ENCODE data around the gene SEMA3F.

The SEMA3F gene

DNA sequence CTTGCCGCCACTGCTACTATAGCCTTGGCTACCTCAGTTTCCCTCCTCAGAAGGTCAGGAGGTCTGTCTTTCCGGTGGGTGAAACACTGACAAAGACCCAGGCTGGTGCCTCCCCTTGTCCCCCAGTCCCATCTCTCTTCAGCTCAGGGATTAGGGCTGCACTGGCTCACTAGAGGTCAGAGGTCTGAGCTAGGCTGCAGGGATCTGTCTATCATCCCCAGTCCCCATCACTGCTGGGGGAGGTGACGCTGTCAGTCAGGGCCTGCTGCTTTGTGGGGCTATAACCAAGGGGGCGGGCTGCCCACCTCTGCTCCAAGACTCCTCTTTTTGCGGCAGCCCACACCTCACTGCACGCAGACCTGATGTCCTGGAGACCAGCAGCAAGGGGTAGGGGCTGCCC, 13.7 kb downstream of the SEMA3F start:
- POLR2A ChIA-PET: no interaction called here
- Histone ChIP-seq H3K4me3 (ENCODE audit: control insufficient read depth in 1 of 7, extremely low read depth in 1 of 7, insufficient read depth in 4 of 7, low read depth in 2 of 7, low read length in 6 of 7) (no peak overlapping the region), H3K9me3 (ENCODE audit: control extremely low read depth in 1 of 5, control insufficient read depth in 4 of 5, insufficient read depth in 2 of 5, low read depth in 1 of 5, low read length in 4 of 5) (no peaks in the 10 kb centered on the region), H3K27ac (ENCODE audit: insufficient read depth in 1 of 2, low read depth in 1 of 2, low read length in 2 of 2, poor library complexity in 1 of 2, severe bottlenecking in 2 of 2) (no peak overlapping the region), H3K36me3 (ENCODE audit: control insufficient read depth in 4 of 4, insufficient read depth in 4 of 4, low read length in 3 of 4) (no peaks in the 10 kb centered on the region), H3K27me3 (replicated peaks in 2 of 5; ENCODE audit: control insufficient read depth in 4 of 5, insufficient read depth in 5 of 5, low read length in 4 of 5) (no peaks in the 10 kb centered on the region), H3K4me1 (ENCODE audit: control extremely low read depth in 1 of 4, control insufficient read depth in 4 of 4, insufficient read depth in 4 of 4, low read length in 3 of 4) (peaks cover 0 to 17% (median 4%) of the 10 kb centered on the region in 4 experiments)
- WGBS (ENCODE audit: insufficient coverage): 100% methylated on average over 6 of the region's 6 CpGs
- CTCF ChIA-PET: interaction anchor here (0.8 to 1.3 kb wide), 2 partner anchors 29 to 91 kb away, joined by 3 read pairs; no protein-coding TSS in a partner anchor
- no peak for DNase-seq

GRCh38 chr3:50169232-50169832, 14.2 kb downstream of the SEMA3F start:
- H3K27me3 ChIP-seq (replicated peaks in 2 of 5; ENCODE audit: control insufficient read depth in 4 of 5, insufficient read depth in 5 of 5, low read length in 4 of 5): no peaks in the 10 kb centered on the region
- peaks cover 0 to 17% (median 5%) of the 10 kb centered on the region in 4 experiments for H3K4me1 ChIP-seq (ENCODE audit: control extremely low read depth in 1 of 4, control insufficient read depth in 4 of 4, insufficient read depth in 4 of 4, low read length in 3 of 4)
- no peaks in the 10 kb centered on the region for H3K9me3 ChIP-seq (ENCODE audit: control extremely low read depth in 1 of 5, control insufficient read depth in 4 of 5, insufficient read depth in 2 of 5, low read depth in 1 of 5, low read length in 4 of 5)
- DNase-seq: no peak
- H3K36me3 ChIP-seq (ENCODE audit: control insufficient read depth in 4 of 4, insufficient read depth in 4 of 4, low read length in 3 of 4): no peaks in the 10 kb centered on the region
- no peak overlapping the region for H3K4me3 ChIP-seq (ENCODE audit: control insufficient read depth in 1 of 7, extremely low read depth in 1 of 7, insufficient read depth in 4 of 7, low read depth in 2 of 7, low read length in 6 of 7)
- H3K27ac ChIP-seq (ENCODE audit: insufficient read depth in 1 of 2, low read depth in 1 of 2, low read length in 2 of 2, poor library complexity in 1 of 2, severe bottlenecking in 2 of 2): no peak overlapping the region
- CTCF ChIA-PET: interaction anchor here (0.8 kb wide), 2 partner anchors 12 to 90 kb away, joined by 3 read pairs; no protein-coding TSS in a partner anchor
- 95% methylated on average over 10 of the region's 11 CpGs for WGBS (ENCODE audit: insufficient coverage)
- POLR2A ChIA-PET: interaction anchor here (0.6 kb wide), 1 partner anchor 162 kb away, joined by 5 read pairs; no protein-coding TSS in a partner anchor

- H3K36me3 ChIP-seq (ENCODE audit: control insufficient read depth in 4 of 4, insufficient read depth in 4 of 4, low read length in 3 of 4): no peaks in the 10 kb centered on the region
- 83% methylated on average over 1 of the region's 1 CpG for WGBS (ENCODE audit: insufficient coverage)
- no peaks in the 10 kb centered on the region for H3K27me3 ChIP-seq (replicated peaks in 2 of 5; ENCODE audit: control insufficient read depth in 4 of 5, insufficient read depth in 5 of 5, low read length in 4 of 5)
- H3K27ac ChIP-seq (ENCODE audit: insufficient read depth in 1 of 2, low read depth in 1 of 2, low read length in 2 of 2, poor library complexity in 1 of 2, severe bottlenecking in 2 of 2): no peak overlapping the region
- no peak for DNase-seq
- H3K4me1 ChIP-seq (ENCODE audit: control extremely low read depth in 1 of 4, control insufficient read depth in 4 of 4, insufficient read depth in 4 of 4, low read length in 3 of 4): peaks cover 0 to 17% (median 5%) of the 10 kb centered on the region in 4 experiments
- ChIA-PET CTCF (interaction anchor here (0.7 to 0.8 kb wide), 3 partner anchors 11 to 90 kb away, joined by 3 read pairs; no protein-coding TSS in a partner anchor), POLR2A (interaction anchor here (0.6 kb wide), 1 partner anchor 163 kb away, joined by 5 read pairs; no protein-coding TSS in a partner anchor)
- H3K4me3 ChIP-seq (ENCODE audit: control insufficient read depth in 1 of 7, extremely low read depth in 1 of 7, insufficient read depth in 4 of 7, low read depth in 2 of 7, low read length in 6 of 7): no peak overlapping the region
- H3K9me3 ChIP-seq (ENCODE audit: control extremely low read depth in 1 of 5, control insufficient read depth in 4 of 5, insufficient read depth in 2 of 5, low read depth in 1 of 5, low read length in 4 of 5): no peaks in the 10 kb centered on the region
Observed at GRCh38 chr3:50169858-50170257, 14.7 kb downstream of the SEMA3F start.

GRCh38 chr3:50170689-50171088, 15.6 kb downstream of the SEMA3F start:
- ChIA-PET POLR2A (no interaction called here), CTCF (interaction anchor here (0.7 to 3.2 kb wide), 3 partner anchors 11 to 15 kb away, joined by 3 to 9 read pairs (median 6); no protein-coding TSS in a partner anchor)
- 91% methylated on average over 7 of the region's 10 CpGs for WGBS (ENCODE audit: insufficient coverage)
- no peaks in the 10 kb centered on the region for H3K9me3 ChIP-seq (ENCODE audit: control extremely low read depth in 1 of 5, control insufficient read depth in 4 of 5, insufficient read depth in 2 of 5, low read depth in 1 of 5, low read length in 4 of 5)
- H3K4me3 ChIP-seq (ENCODE audit: control insufficient read depth in 1 of 7, extremely low read depth in 1 of 7, insufficient read depth in 4 of 7, low read depth in 2 of 7, low read length in 6 of 7): no peak overlapping the region
- H3K27me3 ChIP-seq (replicated peaks in 2 of 5; ENCODE audit: control insufficient read depth in 4 of 5, insufficient read depth in 5 of 5, low read length in 4 of 5): no peaks in the 10 kb centered on the region
- peak in 2 of 3 donors; percentile 30 for DNase-seq
- H3K36me3 ChIP-seq (ENCODE audit: control insufficient read depth in 4 of 4, insufficient read depth in 4 of 4, low read length in 3 of 4): no peaks in the 10 kb centered on the region
- no peak overlapping the region for H3K27ac ChIP-seq (ENCODE audit: insufficient read depth in 1 of 2, low read depth in 1 of 2, low read length in 2 of 2, poor library complexity in 1 of 2, severe bottlenecking in 2 of 2)
- H3K4me1 ChIP-seq (ENCODE audit: control extremely low read depth in 1 of 4, control insufficient read depth in 4 of 4, insufficient read depth in 4 of 4, low read length in 3 of 4): peaks cover 0 to 16% (median 5%) of the 10 kb centered on the region in 4 experiments

GRCh38 chr3:50171540-50172301, 16.6 kb downstream of the SEMA3F start:
- 94% methylated on average over 16 of the region's 21 CpGs for WGBS (ENCODE audit: insufficient coverage)
- Histone ChIP-seq H3K36me3 (ENCODE audit: control insufficient read depth in 4 of 4, insufficient read depth in 4 of 4, low read length in 3 of 4) (no peaks in the 10 kb centered on the region), H3K27ac (ENCODE audit: insufficient read depth in 1 of 2, low read depth in 1 of 2, low read length in 2 of 2, poor library complexity in 1 of 2, severe bottlenecking in 2 of 2) (no peak overlapping the region), H3K27me3 (replicated peaks in 2 of 5; ENCODE audit: control insufficient read depth in 4 of 5, insufficient read depth in 5 of 5, low read length in 4 of 5) (no peaks in the 10 kb centered on the region), H3K9me3 (ENCODE audit: control extremely low read depth in 1 of 5, control insufficient read depth in 4 of 5, insufficient read depth in 2 of 5, low read depth in 1 of 5, low read length in 4 of 5) (no peaks in the 10 kb centered on the region), H3K4me1 (ENCODE audit: control extremely low read depth in 1 of 4, control insufficient read depth in 4 of 4, insufficient read depth in 4 of 4, low read length in 3 of 4) (peaks cover 0 to 8% (median 2%) of the 10 kb centered on the region in 4 experiments), H3K4me3 (ENCODE audit: control insufficient read depth in 1 of 7, extremely low read depth in 1 of 7, insufficient read depth in 4 of 7, low read depth in 2 of 7, low read length in 6 of 7) (no peak overlapping the region)
- no peak for DNase-seq
- POLR2A ChIA-PET: no interaction called here
- CTCF ChIA-PET: interaction anchor here (1.7 to 4.4 kb wide), 6 partner anchors 10 to 50 kb away, joined by 5 to 22 read pairs (median 8); partner anchors contain the start of gene GNAT1

DNA sequence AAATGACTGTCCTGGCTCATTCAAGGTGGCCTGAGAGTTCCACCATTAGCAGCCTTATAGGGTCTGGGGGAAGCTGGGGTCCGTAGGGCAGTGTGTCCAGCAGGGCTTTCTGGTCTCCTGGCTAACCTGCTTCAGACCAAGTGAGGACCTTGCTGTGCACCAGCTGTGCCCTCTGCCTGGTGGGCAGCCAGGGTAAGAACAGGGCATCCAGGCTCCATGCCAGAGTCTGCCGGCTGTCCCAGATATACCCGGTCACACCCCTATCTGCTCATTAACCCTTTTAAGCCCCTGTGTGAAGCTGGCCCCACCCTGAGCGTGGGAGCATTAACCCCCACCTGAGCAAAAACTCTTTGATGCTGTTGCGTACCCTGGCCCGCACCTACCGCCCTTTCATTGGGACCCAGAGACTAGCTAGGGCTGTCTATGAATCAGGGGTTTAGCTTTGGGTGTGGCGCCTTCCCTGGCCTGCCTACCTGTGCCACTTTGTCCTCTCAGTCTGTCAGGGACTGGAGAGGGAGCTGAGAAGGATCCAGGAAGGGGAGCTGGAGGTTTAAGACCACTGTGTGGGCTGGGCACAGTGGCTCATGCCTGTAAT, 17.6 kb downstream of the SEMA3F start:
- ChIA-PET CTCF (interaction anchor here (0.9 to 4.4 kb wide), 8 partner anchors 9 to 74 kb away, joined by 4 to 22 read pairs (median 7); partner anchors contain the start of gene GNAT1), POLR2A (no interaction called here)
- DNase-seq: no peak
- Histone ChIP-seq H3K27ac (ENCODE audit: insufficient read depth in 1 of 2, low read depth in 1 of 2, low read length in 2 of 2, poor library complexity in 1 of 2, severe bottlenecking in 2 of 2) (no peak overlapping the region), H3K9me3 (ENCODE audit: control extremely low read depth in 1 of 5, control insufficient read depth in 4 of 5, insufficient read depth in 2 of 5, low read depth in 1 of 5, low read length in 4 of 5) (no peaks in the 10 kb centered on the region), H3K27me3 (replicated peaks in 2 of 5; ENCODE audit: control insufficient read depth in 4 of 5, insufficient read depth in 5 of 5, low read length in 4 of 5) (no peaks in the 10 kb centered on the region), H3K4me3 (ENCODE audit: control insufficient read depth in 1 of 7, extremely low read depth in 1 of 7, insufficient read depth in 4 of 7, low read depth in 2 of 7, low read length in 6 of 7) (no peak overlapping the region), H3K4me1 (ENCODE audit: control extremely low read depth in 1 of 4, control insufficient read depth in 4 of 4, insufficient read depth in 4 of 4, low read length in 3 of 4) (peaks cover 0 to 8% (median 2%) of the 10 kb centered on the region in 4 experiments), H3K36me3 (ENCODE audit: control insufficient read depth in 4 of 4, insufficient read depth in 4 of 4, low read length in 3 of 4) (no peaks in the 10 kb centered on the region)
- 86% methylated on average over 8 of the region's 8 CpGs for WGBS (ENCODE audit: insufficient coverage)

Data from common myeloid progenitor, CD34-positive (primary cell).